ENCODE results near the gene ARID3B. TPM values are rescaled to one million over a fixed set of nuclear protein-coding genes. Genes with fewer than 3 reads are reported as not detected.

Gene ARID3B
- polyA plus RNA-seq, 3 donors from 2014 or later, result 3.2 to 17.3 (median 6.6) TPM

DNA sequence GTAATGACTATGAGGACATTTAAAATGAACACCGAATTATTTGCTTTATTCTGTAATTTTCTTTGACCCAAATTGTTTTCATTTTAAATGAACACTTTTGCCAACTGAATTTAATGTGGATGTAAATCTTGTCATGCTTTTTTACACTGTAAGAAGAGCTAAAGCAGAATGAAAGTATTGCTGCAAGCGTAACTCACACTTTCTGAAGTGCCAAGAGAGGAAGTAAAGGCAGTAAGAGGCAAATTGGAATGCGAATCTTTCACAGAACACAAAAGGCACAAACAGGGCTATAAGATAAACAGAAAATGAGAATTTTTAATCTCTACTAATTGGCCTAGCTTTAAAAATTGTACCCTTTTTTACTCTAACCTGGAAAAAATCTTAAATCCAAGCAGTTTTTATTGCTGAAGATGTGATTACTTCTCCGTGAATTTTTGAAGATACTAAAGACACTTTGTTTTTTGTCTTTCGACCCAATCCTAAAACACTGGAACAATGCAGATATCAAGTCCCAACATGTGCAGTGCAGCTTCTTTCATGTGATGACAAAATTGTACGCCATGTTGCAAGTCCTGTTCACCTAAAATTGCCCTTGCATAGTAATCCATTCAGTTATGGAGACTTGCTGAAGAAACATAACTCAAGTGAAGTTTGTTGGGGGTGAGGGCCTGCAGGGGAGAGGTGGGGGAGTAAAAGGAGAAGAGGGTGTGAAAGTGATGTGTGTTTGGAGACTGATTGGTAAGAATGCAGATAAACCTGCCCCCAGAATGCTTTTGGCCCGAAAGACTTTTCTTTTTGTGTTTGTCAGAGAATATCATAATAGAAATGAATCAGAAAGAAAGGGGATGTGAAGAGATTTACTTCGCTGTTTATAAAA, 1.4 kb downstream of the ARID3B start:
- Mint-ChIP-seq H3K9me3 (no peaks in the 10 kb centered on the region), H3K27me3 (ENCODE audit: low read depth in 3 of 3) (peaks cover 9 to 13% (median 12%) of the 10 kb centered on the region in 3 donors), H3K36me3 (peaks cover 0 to 7% (median 3%) of the 10 kb centered on the region in 3 donors), H3K4me3 (peak overlapping the region; percentile 93 to 99 (median 94)), H3K4me1 (peaks cover 69 to 75% of the 10 kb centered on the region in 2 donors), H3K27ac (peak overlapping the region; percentile 88 to 98 (median 95))
- no peak for DNase-seq

DNA sequence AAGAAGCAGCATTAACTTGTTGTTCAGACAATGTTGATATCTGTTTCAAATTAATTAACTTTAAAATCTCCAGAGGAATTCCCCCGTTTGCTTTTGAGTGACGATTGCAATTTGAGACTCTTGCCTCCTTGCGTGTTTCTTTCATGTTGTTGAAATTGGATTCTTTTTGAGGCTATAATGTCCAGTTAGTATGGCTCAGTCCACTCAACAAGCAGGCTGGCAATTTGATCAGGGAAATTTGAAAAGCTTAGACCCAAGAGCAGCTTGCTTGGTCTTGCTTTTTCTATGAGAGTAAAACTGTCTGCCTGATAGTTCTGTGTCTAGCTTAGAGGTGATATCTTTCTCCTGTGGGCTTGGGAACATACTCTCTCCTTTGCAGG, 2.0 kb downstream of the ARID3B start:
- Mint-ChIP-seq H3K27ac (peak overlapping the region; percentile 37 to 98 (median 84)), H3K36me3 (peaks cover 2 to 7% (median 3%) of the 10 kb centered on the region in 3 donors), H3K9me3 (no peaks in the 10 kb centered on the region), H3K4me3 (peak overlapping the region; percentile 60 to 99 (median 94)), H3K27me3 (ENCODE audit: low read depth in 3 of 3) (peaks cover 9 to 13% (median 12%) of the 10 kb centered on the region in 3 donors), H3K4me1 (peaks cover 75 to 81% of the 10 kb centered on the region in 2 donors)
- no peak for DNase-seq

DNA sequence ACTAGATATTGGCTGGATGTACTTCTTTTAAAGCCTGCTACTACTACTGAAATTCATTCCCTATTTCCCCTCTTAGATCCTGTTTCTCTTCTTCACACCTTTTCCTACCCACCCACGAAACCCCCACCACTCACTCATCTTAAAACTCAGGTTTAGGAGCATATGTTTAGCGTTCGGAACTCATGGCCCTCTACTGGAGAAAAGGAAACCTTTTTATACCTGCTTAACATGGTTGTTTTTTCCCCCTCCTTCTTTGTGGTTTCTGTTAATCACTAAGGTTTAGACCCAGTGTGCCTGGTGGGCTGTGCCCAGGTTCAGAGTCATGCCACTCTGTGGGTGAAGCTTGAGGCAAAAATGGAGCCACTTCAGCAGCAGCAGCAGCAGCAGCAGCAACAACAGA, 2.6 kb downstream of the ARID3B start:
- peak overlapping the region; percentile 32 to 98 (median 60) for H3K4me3 Mint-ChIP-seq
- peaks cover 9 to 13% (median 12%) of the 10 kb centered on the region in 3 donors for H3K27me3 Mint-ChIP-seq (ENCODE audit: low read depth in 3 of 3)
- DNase-seq, result peak in 2 of 3 donors; percentile 7 to 32
- H3K4me1 Mint-ChIP-seq, result peaks cover 81 to 87% of the 10 kb centered on the region in 2 donors
- H3K36me3 Mint-ChIP-seq, result peaks cover 0 to 7% (median 6%) of the 10 kb centered on the region in 3 donors
- peak overlapping the region; percentile 37 to 98 (median 84) for H3K27ac Mint-ChIP-seq
- H3K9me3 Mint-ChIP-seq, result no peaks in the 10 kb centered on the region

DNA sequence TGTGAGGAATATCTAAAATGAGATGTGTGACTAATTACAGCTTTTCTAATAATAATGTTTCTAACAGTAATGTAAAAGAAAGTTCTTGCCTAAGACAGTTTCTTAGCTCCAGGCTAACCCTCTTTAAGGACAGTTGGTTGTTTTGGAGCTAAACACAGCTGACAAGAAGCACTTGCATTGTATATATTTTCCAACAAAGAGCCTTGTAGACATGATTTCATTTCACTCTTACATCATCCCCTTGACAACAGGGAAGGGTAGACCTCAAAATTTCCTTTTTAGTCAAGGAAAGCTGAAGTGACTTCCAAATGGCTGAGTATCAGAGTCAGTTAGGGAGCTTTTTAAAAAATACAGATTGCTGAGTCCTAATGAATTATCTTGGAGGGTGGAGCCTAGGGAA, 4.1 kb downstream of the ARID3B start:
- no peak for DNase-seq
- peak overlapping the region in 4 of 6 donors; percentile 57 to 91 (median 78) for H3K27ac Mint-ChIP-seq
- no peaks in the 10 kb centered on the region for H3K9me3 Mint-ChIP-seq
- H3K36me3 Mint-ChIP-seq, result peaks cover 0 to 9% (median 6%) of the 10 kb centered on the region in 3 donors
- H3K27me3 Mint-ChIP-seq (ENCODE audit: low read depth in 3 of 3), result peaks cover 7 to 13% (median 10%) of the 10 kb centered on the region in 3 donors
- peaks cover 83 to 87% of the 10 kb centered on the region in 2 donors for H3K4me1 Mint-ChIP-seq
- peak overlapping the region in 3 of 5 donors; percentile 14 to 72 (median 17) for H3K4me3 Mint-ChIP-seq

DNA sequence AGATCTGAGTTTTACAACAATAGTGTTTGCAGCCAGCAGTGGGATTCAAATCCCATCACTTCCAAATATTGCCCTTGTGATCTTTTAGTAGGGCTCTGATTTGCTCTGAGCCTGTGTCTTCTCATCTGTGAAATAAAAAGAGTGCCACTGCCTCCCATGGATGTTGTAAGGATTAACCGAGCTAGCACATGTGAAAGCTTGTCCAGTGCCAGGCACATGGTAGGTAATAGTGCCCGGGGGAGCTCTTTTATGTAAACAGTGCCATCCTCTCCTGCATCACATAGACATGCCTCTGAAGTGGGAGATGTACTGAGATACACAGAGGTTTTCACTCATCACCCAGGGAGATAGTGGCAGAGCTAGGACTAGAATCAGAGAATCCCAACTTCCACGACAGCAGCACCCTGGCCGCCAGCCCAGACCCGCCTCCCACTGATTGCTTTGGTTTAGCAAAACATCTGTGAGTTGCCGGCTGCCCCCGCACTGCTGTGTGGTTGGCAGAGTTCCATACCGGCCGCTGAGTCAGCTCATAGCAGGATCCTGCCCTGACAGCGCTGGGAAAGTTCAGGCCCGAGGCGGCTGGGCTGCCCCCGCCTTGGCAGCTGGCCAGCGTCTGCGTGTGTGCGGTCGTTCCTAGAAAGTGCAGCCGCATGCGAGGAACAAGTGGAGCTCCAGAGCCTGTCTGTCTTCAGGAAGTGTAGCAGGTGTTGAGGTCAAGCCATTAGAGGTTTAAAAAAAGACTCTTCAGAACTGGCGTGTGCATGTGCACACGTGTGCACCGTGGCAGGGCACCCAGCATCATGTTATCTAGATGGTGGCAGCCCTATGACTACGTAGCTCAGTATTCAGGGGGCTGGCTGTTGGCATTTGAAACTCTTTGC, 5.0 kb downstream of the ARID3B start:
- H3K9me3 Mint-ChIP-seq, result no peaks in the 10 kb centered on the region
- H3K36me3 Mint-ChIP-seq, result peaks cover 0 to 15% (median 10%) of the 10 kb centered on the region in 3 donors
- H3K27ac Mint-ChIP-seq, result peak overlapping the region; percentile 64 to 91 (median 82)
- peaks cover 75 to 87% of the 10 kb centered on the region in 2 donors for H3K4me1 Mint-ChIP-seq
- peaks cover 4 to 10% (median 8%) of the 10 kb centered on the region in 3 donors for H3K27me3 Mint-ChIP-seq (ENCODE audit: low read depth in 3 of 3)
- peak overlapping the region; percentile 70 to 82 (median 72) for H3K4me3 Mint-ChIP-seq
- peak; percentile 71 to 79 (median 72) for DNase-seq

DNA sequence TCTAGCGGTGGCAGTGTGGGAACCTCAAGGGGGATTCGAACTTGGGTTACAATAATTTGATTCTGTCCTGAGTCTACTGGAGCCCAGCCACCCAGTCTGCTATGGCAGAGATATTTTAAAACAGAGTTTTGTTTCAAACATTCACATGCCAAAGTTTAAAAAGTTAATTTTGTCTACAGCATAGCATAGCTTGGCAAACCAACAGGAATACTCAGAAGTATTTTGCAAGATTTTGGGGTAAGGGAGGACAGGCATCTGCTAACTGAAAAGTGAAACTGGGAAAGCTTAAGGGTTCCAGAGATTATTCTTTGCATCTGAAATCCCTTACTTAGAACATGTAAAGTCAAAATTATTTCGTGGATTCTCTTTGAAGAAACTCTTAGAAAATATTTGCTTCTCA, 6.6 kb downstream of the ARID3B start:
- H3K27ac Mint-ChIP-seq, result peak overlapping the region in 1 of 6 donors; percentile 30
- peaks cover 73 to 89% of the 10 kb centered on the region in 2 donors for H3K4me1 Mint-ChIP-seq

DNA sequence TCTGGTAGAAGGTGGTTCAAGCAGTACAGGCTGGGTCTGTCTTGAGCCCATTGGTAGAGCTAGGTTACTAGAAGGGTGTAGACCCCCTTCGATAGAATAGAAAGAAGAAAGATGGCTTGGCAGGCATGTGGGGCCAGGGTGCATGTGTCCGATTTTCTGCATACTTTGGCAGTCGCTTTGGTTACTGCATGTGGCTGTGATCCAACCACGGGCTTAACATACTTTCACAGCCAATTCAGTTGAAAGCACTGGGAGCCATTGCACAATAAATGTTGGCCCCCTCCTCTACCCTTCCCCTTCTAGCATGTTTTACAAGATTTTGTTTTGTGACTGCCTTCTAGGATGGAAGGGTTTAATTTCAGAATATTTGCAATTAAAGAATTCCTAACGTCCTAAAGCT, 7.2 kb downstream of the ARID3B start:
- Mint-ChIP-seq H3K27ac (peak overlapping the region in 2 of 6 donors; percentile 30 to 63), H3K9me3 (no peaks in the 10 kb centered on the region), H3K27me3 (ENCODE audit: low read depth in 3 of 3) (peaks cover 0 to 3% (median 0%) of the 10 kb centered on the region in 3 donors), H3K4me1 (peaks cover 73 to 89% of the 10 kb centered on the region in 2 donors), H3K4me3 (peak overlapping the region in 1 of 5 donors; percentile 15), H3K36me3 (peaks cover 8 to 30% (median 17%) of the 10 kb centered on the region in 3 donors)
- no peak for DNase-seq

More for the DNA sequence above, 6.6 kb downstream of the ARID3B start:
- no peak for DNase-seq
- Mint-ChIP-seq H3K27me3 (ENCODE audit: low read depth in 3 of 3) (peaks cover 0 to 3% (median 0%) of the 10 kb centered on the region in 3 donors), H3K9me3 (no peaks in the 10 kb centered on the region), H3K36me3 (peaks cover 4 to 26% (median 17%) of the 10 kb centered on the region in 3 donors), H3K4me3 (peak overlapping the region in 1 of 5 donors; percentile 8)

DNA sequence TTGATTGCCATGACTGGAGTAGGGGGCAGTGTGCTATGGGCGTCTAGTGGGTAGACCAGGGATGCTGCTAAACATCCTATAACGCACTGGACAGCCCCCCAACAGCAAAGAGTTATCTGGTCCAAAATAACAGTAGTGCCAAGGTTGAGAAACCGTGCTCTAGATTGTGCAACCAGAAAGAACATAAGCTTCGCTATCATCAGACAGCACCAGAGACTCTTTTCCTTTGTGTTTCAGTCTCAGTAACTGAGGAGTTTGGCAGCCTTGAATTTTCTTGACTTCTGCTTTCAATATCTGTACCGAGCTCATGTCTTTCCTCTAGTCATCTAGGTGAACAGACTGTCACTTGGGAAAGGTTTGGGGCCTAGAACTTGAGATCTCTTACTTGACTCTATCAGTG, 8.8 kb downstream of the ARID3B start:
- Mint-ChIP-seq H3K9me3 (no peaks in the 10 kb centered on the region), H3K4me3 (no peak overlapping the region), H3K27me3 (ENCODE audit: low read depth in 3 of 3) (peaks cover 0 to 3% (median 0%) of the 10 kb centered on the region in 3 donors), H3K27ac (no peak overlapping the region), H3K36me3 (peaks cover 10 to 30% (median 17%) of the 10 kb centered on the region in 3 donors), H3K4me1 (peaks cover 65 to 86% of the 10 kb centered on the region in 2 donors)
- DNase-seq, result no peak

DNA sequence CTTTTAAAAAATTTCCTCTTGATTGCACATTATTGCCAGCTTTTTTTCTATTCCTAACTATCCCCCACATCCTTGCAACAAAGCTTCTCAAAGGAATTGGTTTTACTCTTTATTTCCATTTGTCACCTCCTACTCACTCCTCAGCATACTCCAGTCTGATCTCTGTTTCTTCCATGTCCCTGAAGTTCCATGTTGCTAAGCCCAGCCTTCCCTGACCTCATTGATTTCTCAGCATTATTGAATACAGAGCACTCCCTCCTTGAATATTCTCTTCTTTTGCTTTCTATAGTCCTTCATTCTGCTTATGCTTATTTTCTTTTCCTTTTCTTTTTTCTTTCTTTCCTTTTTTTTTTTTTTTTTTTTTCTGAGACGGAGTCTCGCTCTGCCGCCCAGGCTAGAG, 10.7 kb downstream of the ARID3B start:
- H3K4me3 Mint-ChIP-seq, result no peak overlapping the region
- H3K27ac Mint-ChIP-seq, result peak overlapping the region in 1 of 6 donors; percentile 60

DNA sequence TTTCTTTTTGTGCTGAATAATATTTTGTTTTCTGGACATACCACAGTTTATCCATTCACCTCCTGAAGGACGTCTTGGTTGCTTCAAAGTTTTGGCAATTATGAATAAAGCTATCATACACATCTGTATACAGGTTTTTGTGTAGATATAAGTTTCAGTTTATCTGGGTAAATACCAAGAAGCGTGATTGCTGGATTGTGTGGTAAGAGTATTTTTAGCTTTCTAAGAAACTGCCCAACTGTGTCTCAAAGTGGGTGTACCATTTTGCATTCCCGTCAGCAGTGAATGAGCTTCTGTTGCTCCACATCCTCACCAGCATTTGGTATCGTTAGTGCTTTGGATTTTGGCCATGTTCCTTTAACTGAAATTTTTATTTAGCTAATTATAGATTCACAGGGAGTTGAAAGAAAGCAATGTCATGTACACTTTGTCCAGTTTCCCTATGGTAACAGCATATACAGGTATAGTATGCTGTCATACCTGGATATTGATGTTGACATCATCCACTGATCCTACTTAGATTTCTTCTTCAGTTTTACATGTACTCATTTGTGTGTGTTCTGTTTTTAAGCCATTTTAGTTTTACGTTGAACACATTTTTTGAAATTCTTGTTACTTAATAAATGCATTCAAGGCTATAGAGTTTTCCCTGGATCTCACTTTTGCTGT, 11.9 kb downstream of the ARID3B start:
- H3K36me3 Mint-ChIP-seq, result peaks cover 10 to 32% (median 15%) of the 10 kb centered on the region in 3 donors
- no peak for DNase-seq
- peaks cover 41 to 81% of the 10 kb centered on the region in 2 donors for H3K4me1 Mint-ChIP-seq
- peak overlapping the region in 4 of 6 donors; percentile 6 to 57 (median 45) for H3K27ac Mint-ChIP-seq
- H3K9me3 Mint-ChIP-seq, result no peaks in the 10 kb centered on the region
- peak overlapping the region in 2 of 5 donors; percentile 16 to 42 for H3K4me3 Mint-ChIP-seq
- no peaks in the 10 kb centered on the region for H3K27me3 Mint-ChIP-seq (ENCODE audit: low read depth in 3 of 3)

More for the DNA sequence above, 10.7 kb downstream of the ARID3B start:
- peaks cover 48 to 84% of the 10 kb centered on the region in 2 donors for H3K4me1 Mint-ChIP-seq
- DNase-seq, result no peak
- no peaks in the 10 kb centered on the region for H3K27me3 Mint-ChIP-seq (ENCODE audit: low read depth in 3 of 3)
- peaks cover 10 to 31% (median 17%) of the 10 kb centered on the region in 3 donors for H3K36me3 Mint-ChIP-seq
- no peaks in the 10 kb centered on the region for H3K9me3 Mint-ChIP-seq

DNA sequence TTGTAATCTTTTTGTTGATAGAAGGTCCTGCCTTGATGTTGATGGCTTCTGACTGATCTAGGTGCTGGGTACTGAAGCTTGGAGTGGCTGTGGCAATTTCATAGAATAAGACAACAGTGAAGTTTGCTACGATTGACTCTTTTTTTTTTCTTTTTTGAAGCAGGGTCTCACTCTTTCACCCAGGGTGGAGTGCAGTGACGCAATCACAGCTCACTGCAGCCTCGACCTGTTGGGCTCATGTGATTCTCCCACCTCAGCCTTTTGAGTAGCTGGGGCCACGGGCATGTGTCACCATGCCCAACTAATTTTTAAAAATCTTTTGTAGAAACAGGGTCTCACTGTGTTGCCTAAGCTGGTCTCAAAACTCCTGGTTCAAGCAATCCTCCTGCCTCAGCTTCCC, 14.2 kb downstream of the ARID3B start:
- Mint-ChIP-seq H3K36me3 (peaks cover 11 to 32% (median 13%) of the 10 kb centered on the region in 3 donors), H3K27ac (peak overlapping the region in 2 of 6 donors; percentile 17 to 53), H3K27me3 (ENCODE audit: low read depth in 3 of 3) (no peaks in the 10 kb centered on the region), H3K4me1 (peaks cover 41 to 82% of the 10 kb centered on the region in 2 donors), H3K4me3 (no peak overlapping the region), H3K9me3 (no peaks in the 10 kb centered on the region)
- DNase-seq, result no peak

DNA sequence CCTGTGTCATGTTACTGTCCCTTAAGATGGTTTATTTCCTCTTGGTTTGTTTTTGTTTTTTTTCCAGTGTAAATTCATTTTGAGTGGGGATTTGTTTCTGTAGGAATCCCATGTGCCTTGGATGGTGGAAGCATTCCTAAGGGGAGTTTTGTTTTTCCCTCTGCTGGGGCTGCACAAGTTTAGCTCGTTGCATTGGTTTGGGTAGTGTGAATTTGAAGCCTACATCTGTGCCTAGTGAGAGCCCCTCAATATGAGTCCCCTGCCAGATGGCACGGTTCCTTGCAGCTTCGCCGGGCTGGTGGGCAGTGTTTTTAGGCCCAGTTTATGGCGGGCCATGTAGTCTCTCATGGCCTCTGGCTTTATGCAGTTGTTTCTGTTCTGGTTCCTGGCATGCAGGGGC, 17.7 kb downstream of the ARID3B start:
- Mint-ChIP-seq H3K4me1 (peaks cover 32 to 79% of the 10 kb centered on the region in 2 donors), H3K27me3 (ENCODE audit: low read depth in 3 of 3) (no peaks in the 10 kb centered on the region), H3K36me3 (peaks cover 3 to 20% (median 11%) of the 10 kb centered on the region in 3 donors), H3K9me3 (no peaks in the 10 kb centered on the region), H3K4me3 (peak overlapping the region in 1 of 5 donors; percentile 14), H3K27ac (peak overlapping the region in 3 of 6 donors; percentile 8 to 61 (median 48))
- DNase-seq, result no peak

DNA sequence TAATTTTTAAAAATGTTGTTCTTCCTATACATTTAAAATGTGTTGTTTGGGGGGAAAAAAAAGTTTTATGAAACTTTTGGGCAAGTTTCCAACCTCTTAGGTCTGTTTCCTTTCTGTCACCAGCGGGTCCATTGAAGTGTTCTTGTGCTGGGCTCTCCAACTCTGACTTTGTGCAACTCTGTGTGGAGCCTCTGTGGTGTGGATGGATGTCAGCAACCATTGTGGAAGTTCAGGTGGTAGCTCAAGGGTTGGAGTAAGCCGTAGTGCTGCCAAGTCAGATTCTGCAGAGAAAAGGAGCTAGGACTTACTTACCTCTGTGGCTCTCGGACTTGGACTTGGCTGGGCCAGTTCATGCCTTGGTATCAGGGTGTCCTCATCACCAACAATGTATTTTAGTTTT, 22.4 kb downstream of the ARID3B start:
- no peak overlapping the region for H3K4me3 Mint-ChIP-seq
- H3K36me3 Mint-ChIP-seq, result peaks cover 4 to 23% (median 16%) of the 10 kb centered on the region in 3 donors
- peak overlapping the region in 2 of 6 donors; percentile 10 to 16 for H3K27ac Mint-ChIP-seq
- DNase-seq, result no peak
- peaks cover 0 to 2% (median 0%) of the 10 kb centered on the region in 3 donors for H3K27me3 Mint-ChIP-seq (ENCODE audit: low read depth in 3 of 3)
- no peaks in the 10 kb centered on the region for H3K9me3 Mint-ChIP-seq
- H3K4me1 Mint-ChIP-seq, result peaks cover 42 to 78% of the 10 kb centered on the region in 2 donors
